GM19463 (cell line): ENCODE measurements around the gene ZNF148.
A peak's percentile ranks its signal among the peaks of the same experiment; 100 is the strongest.

Source experiments
- ATAC-seq: cut with Tn5 transposase; IDR thresholded peaks from one replicate; pipeline ENCODE4 v1.9.1; 2021; ENCODE audit warnings: mild to moderate bottlenecking, moderate library complexity; ENCODE audit not compliant: unreplicated experiment

ZNF148 gene

GRCh38 chr3:125229707-125230106, 145.4 kb downstream of the ZNF148 start:
- ATAC-seq: no peak

- no peak for ATAC-seq
Observed at GRCh38 chr3:125229168-125229567, 146.0 kb downstream of the ZNF148 start.

DNA sequence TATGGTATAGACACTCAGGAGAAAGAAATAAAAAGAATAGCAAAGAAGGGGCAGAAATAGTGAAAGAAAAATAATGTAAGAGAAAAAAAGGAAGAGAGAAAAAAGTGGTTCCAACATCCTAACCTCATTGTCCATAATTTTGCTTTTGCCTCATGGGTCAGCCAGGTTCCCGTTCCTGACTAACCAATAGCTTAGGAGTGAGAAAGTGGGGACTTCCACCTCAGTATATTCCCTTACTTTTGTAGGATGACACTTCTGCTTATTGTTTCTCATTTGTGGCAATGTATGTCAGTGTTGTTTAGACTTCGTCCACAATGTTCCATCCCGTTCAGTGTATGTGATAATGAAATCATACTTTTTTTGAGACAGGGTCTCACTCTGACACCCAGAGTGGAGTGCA, 153.3 kb downstream of the ZNF148 start:
- ATAC-seq: no peak

GRCh38 chr3:125220727-125221429, 154.2 kb downstream of the ZNF148 start:
- ATAC-seq: no peak

DNA sequence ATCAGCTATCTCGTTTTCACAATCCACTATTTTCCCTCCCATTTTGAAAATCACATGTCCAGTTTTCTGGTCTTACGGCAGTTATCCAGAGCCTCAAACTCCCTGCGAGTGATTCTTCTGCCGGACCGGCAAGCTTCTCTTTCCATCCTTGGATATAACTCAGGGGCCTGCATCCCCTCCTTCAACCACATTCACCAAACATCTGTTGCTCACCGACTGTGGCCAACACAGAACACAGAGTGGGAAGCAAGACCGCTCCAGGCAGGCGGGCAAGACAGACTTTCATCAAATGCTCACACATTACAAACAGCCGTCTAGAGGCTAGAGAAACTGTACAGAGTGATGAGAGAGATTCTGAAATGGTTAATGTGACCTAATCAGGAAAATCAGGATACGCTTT, 154.9 kb downstream of the ZNF148 start:
- no peak for ATAC-seq

- no peak for ATAC-seq
Observed at GRCh38 chr3:125219261-125219701, 155.8 kb downstream of the ZNF148 start.

DNA sequence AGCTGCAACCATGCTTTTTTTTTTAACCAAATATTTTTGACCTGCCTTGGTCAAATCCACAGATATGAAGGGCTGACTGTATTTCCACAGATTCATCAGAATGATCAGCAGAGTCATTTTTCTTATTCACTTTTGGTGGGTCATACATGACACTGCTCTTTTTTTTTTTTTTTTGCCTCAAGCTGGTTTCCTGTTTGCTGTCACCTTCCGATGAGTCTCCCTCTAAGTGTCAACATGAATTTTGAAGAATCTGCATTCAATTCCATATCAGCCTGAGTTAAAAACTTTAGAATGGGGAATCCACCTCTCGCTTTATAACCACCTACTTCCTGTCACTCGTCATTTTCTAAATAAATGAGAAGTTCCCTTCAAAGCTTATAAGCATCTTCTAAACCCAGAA, 160.4 kb downstream of the ZNF148 start:
- ATAC-seq: no peak

DNA sequence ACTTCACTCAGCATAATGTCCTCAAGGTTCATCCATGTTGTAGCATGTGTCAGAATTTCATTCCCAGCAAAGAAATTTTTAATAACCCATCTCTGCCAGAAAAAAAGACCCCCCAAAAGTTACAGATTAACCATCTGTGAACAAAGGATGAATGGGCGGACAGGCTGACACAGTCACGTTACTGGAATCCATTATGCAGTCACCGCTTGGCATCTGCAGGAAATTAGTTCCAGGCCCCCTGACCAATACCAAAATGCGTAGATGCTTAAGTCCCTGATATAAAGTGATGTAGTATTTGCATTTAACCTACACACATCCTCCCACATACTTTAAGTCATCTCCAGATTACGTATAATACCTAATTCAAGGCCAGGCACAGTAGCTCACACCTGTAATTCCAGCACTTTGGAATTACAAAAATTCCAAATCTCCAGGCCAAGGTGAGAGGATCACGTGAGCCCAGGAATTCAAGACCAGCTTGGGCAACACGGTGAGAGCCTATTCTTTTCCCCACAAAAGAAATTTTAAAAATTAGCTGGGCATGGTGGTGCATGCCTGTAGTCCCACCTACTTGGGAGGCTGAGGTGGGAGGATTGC, 161.1 kb downstream of the ZNF148 start:
- no peak for ATAC-seq

DNA sequence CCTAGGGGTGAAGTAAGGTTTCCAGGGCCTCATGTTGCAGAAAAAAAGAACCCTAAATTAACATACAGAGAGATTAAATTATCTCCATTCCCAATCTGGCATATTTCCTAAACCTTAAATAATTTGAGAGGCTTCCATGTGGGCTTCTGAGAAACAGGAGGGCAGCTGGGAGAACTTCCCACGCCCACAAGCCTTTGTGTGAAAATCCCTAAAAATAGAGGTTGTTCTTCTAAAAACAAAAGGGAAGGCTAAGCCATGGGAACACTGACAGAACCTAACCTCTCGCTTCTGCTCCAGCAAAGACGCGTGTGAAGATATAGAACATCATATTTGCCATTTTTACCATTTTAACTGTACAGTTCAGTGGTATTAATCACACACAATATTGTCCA, 161.8 kb downstream of the ZNF148 start:
- ATAC-seq: no peak

GRCh38 chr3:125212509-125213363, 162.4 kb downstream of the ZNF148 start, which contains the start of gene SLC12A8:
TSS of gene SLC12A8 (minus strand) at chr3:125212748. CDS start at chr3:125211349, 1,399 bp downstream.
- ATAC-seq: no peak

GRCh38 chr3:125212091-125212508, 163.0 kb downstream of the ZNF148 start:
- no peak for ATAC-seq

- no peak for ATAC-seq
Observed at GRCh38 chr3:125211523-125212090, 163.5 kb downstream of the ZNF148 start.

GRCh38 chr3:125207949-125208568, 167.1 kb downstream of the ZNF148 start:
- ATAC-seq: no peak

DNA sequence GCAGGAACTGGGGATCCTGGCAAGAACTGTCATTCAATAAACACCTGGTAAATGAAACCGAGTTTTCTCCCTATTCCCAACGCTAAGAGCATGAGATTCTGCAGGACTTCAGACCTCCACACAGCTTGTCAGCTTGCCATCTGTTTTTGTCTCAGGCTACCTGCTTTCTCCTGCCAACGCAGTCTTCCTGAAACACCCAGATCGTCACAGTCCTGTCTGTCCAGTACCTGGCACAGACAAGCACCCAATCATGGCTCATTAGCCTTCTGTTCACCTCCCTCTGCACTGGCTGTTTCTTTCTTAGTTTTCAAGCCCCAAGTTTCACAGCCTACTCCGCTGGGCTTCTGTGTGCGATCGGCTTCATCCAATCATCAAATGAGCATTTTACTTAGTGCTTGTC, 167.6 kb downstream of the ZNF148 start:
- no peak for ATAC-seq

DNA sequence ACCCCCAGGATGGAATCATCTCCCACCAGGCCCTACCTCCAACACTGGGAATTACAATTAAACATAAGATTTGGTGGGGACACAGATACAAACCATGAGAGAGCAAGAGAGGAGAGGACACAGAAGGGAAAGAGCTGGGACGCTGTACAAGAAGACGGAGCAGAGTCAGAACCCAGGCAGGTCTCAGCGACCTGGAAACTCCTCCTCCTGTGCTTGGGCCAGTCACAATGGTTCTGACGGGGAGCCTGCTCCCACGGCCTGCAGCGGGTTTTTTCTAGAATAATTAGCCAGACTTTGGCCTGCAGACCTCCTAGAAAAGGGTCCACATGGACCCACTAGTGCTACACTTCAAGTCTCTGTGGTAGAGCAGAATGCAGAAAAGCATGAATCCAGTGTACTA, 168.2 kb downstream of the ZNF148 start:
- no peak for ATAC-seq

DNA sequence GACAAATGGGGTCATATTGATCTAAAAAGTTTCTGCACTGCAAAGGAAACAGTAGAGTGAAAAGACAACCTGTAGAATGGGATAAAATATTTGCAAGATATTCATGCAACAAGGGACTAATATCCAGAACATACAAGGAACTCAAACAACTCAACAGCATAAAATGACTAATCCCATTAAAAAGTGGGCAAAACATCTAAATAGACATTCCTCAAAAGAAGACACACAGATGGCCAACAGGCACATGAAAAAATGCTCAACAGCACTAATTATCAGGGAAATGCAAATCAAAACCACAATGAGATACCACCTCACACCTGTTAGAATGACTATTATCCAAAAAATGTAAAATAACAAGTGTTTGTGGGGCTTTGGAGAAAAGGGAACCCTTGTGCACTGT, 171.4 kb downstream of the ZNF148 start:
- no peak for ATAC-seq

DNA sequence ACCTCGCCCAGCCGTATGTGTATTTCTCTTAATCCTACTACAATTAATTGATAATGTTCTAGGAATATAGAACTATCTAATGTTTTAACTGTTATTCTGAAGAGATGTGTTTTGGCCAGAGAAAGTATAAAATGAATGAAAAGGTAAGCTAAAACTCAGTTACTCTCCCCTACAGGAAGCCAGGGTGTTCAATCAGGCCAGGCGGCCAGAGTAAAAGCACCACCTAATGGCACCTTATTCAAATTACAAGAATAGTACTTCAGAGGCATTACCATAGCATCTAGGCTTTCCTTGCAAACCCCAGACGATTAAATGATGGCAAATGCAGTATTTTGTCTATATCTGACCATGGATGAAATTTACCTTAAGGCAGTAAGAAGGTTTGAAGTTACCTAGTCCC, 172.9 kb downstream of the ZNF148 start:
- ATAC-seq: no peak

DNA sequence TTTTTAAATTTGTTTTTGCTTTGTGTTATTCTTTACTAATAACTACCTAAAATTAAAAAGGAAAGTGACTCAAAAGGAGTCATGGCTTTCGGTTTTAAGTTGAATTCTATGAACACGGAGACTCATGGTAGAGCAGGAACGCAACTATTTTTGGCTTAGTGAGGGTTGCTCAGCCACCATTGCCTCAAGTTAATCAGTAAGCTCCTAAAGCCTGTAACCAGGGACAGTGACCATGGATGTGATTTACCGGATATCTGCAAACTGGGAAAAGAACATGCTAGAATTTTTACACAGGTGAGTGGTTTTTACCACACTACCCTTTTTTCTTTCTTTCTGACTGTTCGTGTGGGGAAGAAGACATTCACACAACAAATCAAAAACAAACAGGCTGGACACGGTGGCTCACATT, 174.4 kb downstream of the ZNF148 start:
- peak; percentile 84 for ATAC-seq

DNA sequence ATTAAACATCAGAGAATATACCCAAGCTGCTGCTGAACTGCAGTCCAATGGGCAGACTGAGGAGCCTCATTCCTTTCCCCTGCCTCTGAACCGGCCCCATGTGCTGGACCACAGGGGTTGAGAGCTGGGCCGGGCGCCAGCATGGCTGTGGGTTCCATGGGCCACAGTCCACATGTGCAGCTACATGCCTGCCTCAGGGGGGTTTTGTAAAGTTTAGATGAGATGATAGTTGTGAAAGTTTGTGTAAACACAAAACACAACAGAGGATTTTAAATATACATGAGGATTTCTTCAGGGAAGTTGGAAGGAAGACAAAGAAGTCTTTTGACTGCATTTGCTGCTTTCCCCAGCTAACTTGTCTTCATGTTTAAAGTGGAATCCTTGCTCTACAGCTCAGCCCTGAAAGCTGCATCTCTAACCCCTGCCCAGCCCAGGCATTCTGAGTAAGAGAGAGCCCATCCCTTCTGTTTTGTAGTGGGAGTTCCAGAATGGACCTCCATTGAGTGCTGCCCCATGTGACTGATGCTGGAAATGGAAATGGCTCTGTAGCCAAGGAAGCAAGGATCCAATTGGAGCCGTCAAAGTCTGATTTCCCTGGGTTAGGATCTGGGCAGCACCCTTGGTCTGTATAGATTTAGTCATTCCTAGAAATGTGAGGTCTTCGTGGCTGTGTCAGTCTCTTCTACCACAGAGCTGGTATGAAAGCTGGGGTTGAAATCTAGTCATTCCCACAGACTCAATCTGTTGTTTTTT, 180.1 kb downstream of the ZNF148 start:
- ATAC-seq: peak; percentile 31
